Endothelial cell of umbilical vein (primary cell): ENCODE data around the gene CNKSR2. TPM values are rescaled to one million over a fixed set of nuclear protein-coding genes. Genes with fewer than 3 reads are reported as not detected.

ENCODE experiments used
- BruUV-seq: library from RNA; stranded (reverse); fragments of 400-500 nt; replicated peaks from 2 replicates; lab custom pipeline; 2021; lab: Mats Ljungman, UMichigan
- CTCF ChIA-PET: fragments of 300-600, 350-600 bp; sonication (Branson Sonifier 250); formaldehyde crosslinking; loops from one replicate; lab custom pipeline; 2021; ENCODE audit warnings: antibody characterized with exemption, inconsistent platforms; lab: Charles Lee
- POLR2A ChIA-PET: fragments of 300-600, 350-600 bp; sonication (Branson Sonifier 250); formaldehyde crosslinking; loops from one replicate; lab custom pipeline; 2021; ENCODE audit warnings: antibody characterized with exemption, inconsistent platforms; lab: Charles Lee
- DNase-seq: peaks from one replicate; pipeline ENCODE4 v3.0.0-alpha.2; 2011; ENCODE audit warnings: low read depth, low spot score
- FAIRE-seq: peaks from 2 replicates; lab custom pipeline; 2011; peaks lifted over from hg19 to GRCh38; lab: Jason Lieb, UNC
- H2AFZ ChIP-seq: 2 replicates; pipeline ENCODE4 v1.6.0; 2012; ENCODE audit warnings: low read depth, low read length, control low read depth, inconsistent platforms
- H3K27ac ChIP-seq: 2 replicates; pipeline ENCODE4 v1.5.1; 2011; ENCODE audit warnings: low read depth, mild to moderate bottlenecking, control low read depth, low read length, moderate library complexity; ENCODE audit not compliant: insufficient read depth
- H3K27me3 ChIP-seq, 2 experiments: 2 replicates each; pipeline versions ENCODE4 v1.6.0 to v1.6.1; 2011; ENCODE audit warnings: low read length in 2 of 2, mixed read lengths in 1 of 2; ENCODE audit not compliant: control insufficient read depth in 2 of 2, insufficient read depth in 2 of 2
- H3K36me3 ChIP-seq, 2 experiments: 2 replicates in 1 of 2; 3 replicates in 1 of 2; pipeline ENCODE4 v1.5.1; 2011; ENCODE audit warnings: low read length in 2 of 2, mild to moderate bottlenecking in 1 of 2, moderate library complexity in 1 of 2; ENCODE audit not compliant: control insufficient read depth in 2 of 2, insufficient read depth in 2 of 2; ENCODE audit errors: extremely low read depth in 1 of 2
- H3K4me1 ChIP-seq: 3 replicates; pipeline ENCODE4 v1.5.1; 2011; ENCODE audit warnings: mild to moderate bottlenecking, low read length; ENCODE audit not compliant: control insufficient read depth, insufficient read depth; ENCODE audit errors: extremely low read depth
- H3K4me2 ChIP-seq: 2 replicates; pipeline ENCODE4 v1.6.1; 2011; ENCODE audit warnings: low read length, control low read depth, mixed read lengths; ENCODE audit not compliant: insufficient read depth
- H3K4me3 ChIP-seq, 3 experiments: fragments of 200-600 bp in 1 of 3; sonication (generic), shearing (Covaris generic) in 1 of 3; replicated peaks in 1 of 3; 2 replicates each; pipeline ENCODE4 v1.5.1; 2011 to 2016; ENCODE audit warnings: control low read depth in 3 of 3, low read length in 3 of 3, mild to moderate bottlenecking in 2 of 3, inconsistent platforms in 1 of 3, low read depth in 1 of 3, moderate library complexity in 1 of 3; ENCODE audit not compliant: insufficient read depth in 1 of 3
- H3K79me2 ChIP-seq: 2 replicates; pipeline ENCODE4 v1.6.0; 2012; ENCODE audit warnings: low read length, inconsistent platforms; ENCODE audit not compliant: control insufficient read depth, insufficient read depth
- H3K9ac ChIP-seq: replicated peaks from 2 replicates; pipeline ENCODE3; 2011; ENCODE audit warnings: low read length, control low read depth; ENCODE audit not compliant: insufficient read depth; ENCODE audit errors: extremely low read depth
- H3K9me1 ChIP-seq: replicated peaks from 3 replicates; pipeline ENCODE4 v1.6.0; 2011; ENCODE audit warnings: mild to moderate bottlenecking, low read length; ENCODE audit not compliant: control insufficient read depth, insufficient read depth; ENCODE audit errors: extremely low read depth
- H3K9me3 ChIP-seq: replicated peaks from 2 replicates; pipeline ENCODE4 v1.5.1; 2012; ENCODE audit warnings: low read length, inconsistent platforms; ENCODE audit not compliant: control insufficient read depth, insufficient read depth
- H4K20me1 ChIP-seq: replicated peaks from 2 replicates; pipeline ENCODE3; 2011; ENCODE audit warnings: mild to moderate bottlenecking, low read length; ENCODE audit not compliant: control insufficient read depth, insufficient read depth; ENCODE audit errors: extremely low read depth
- EZH2 ChIP-seq: IDR thresholded peaks from 2 replicates; pipeline ENCODE4 v1.6.1; 2012; ENCODE audit warnings: borderline replicate concordance, low read depth, mild to moderate bottlenecking, moderate library complexity, low read length, inconsistent platforms; ENCODE audit not compliant: severe bottlenecking
- FOS ChIP-seq: IDR thresholded peaks from 2 replicates; pipeline ENCODE4 v1.6.1; 2011; ENCODE audit warnings: mild to moderate bottlenecking, low read length, moderate library complexity, borderline replicate concordance; ENCODE audit not compliant: insufficient read depth
- GATA2 ChIP-seq: IDR thresholded peaks from 2 replicates; pipeline ENCODE4 v1.7.0; 2011; ENCODE audit warnings: low read depth, mild to moderate bottlenecking, moderate library complexity, mixed read lengths, low read length; ENCODE audit not compliant: insufficient read length, insufficient read depth
- JUN ChIP-seq: IDR thresholded peaks from 2 replicates; pipeline ENCODE4 v1.6.1; 2011; ENCODE audit warnings: borderline replicate concordance, low read depth; ENCODE audit not compliant: insufficient read length, insufficient read depth
- MYC ChIP-seq: IDR thresholded peaks from one replicate; pipeline ENCODE4 v1.6.1; 2011; ENCODE audit warnings: mild to moderate bottlenecking, low read depth, low read length
- POLR2A ChIP-seq: IDR thresholded peaks from 2 replicates; pipeline ENCODE4 v1.6.1; 2012; ENCODE audit warnings: low read depth, mild to moderate bottlenecking, control low read depth, low read length
- POLR2AphosphoS5 ChIP-seq: IDR thresholded peaks from 2 replicates; pipeline ENCODE4 v1.6.1; 2012; ENCODE audit warnings: low read depth, mild to moderate bottlenecking, control low read depth, low read length, moderate library complexity; ENCODE audit not compliant: insufficient read depth
- dilution Hi-C: fragments of 300-500 bp; cut with MboI; formaldehyde crosslinking; loops from one replicate; pipeline ENCODE4 v1.15.0; 2019; ENCODE audit warnings: low sequenced_read_pairs; ENCODE audit not compliant: extremely low pct_ligation_motif_present
- intact Hi-C: fragments of 100-400 bp; cut with micrococcal nuclease; formaldehyde crosslinking; loops from one replicate; pipeline ENCODE4 v1.10.0; 2022
- polyA plus RNA-seq, 4 experiments: library from polyadenylated mRNA; depleted of rRNA in 3 of 4; stranded (reverse) in 3 of 4; unstranded in 1 of 4; fragments of >200 nt; gene quantifications; 2 replicates each; pipeline versions ENCODE4 v1.2.1 to v1.2.3, GENCODE V29; 2011 to 2012; ENCODE audit warnings: missing spikeins in 1 of 4
- total RNA-seq: library from RNA; stranded (reverse); gene quantifications from 2 replicates; pipeline ENCODE4 v1.2.3, GENCODE V29; 2021
- TF ChIP-seq, protein P1 (sequence below), 2 donors: IDR thresholded peaks; 1 replicate in 1 of 2; 2 replicates in 1 of 2; pipeline ENCODE4 v1.5.1; 2011; ENCODE audit warnings: low read length in 2 of 2, mild to moderate bottlenecking in 2 of 2, moderate library complexity in 2 of 2, control low read depth in 1 of 2, inconsistent platforms in 1 of 2, low read depth in 1 of 2; ENCODE audit not compliant: insufficient read depth in 1 of 2; ENCODE audit errors: extremely low read depth in 1 of 2
- TF ChIP-seq, protein P2 (sequence below): IDR thresholded peaks from 2 replicates; pipeline ENCODE4 v1.6.1; 2011; ENCODE audit not compliant: insufficient read depth, insufficient read length

Gene CNKSR2
- total and polyA plus RNA-seq, 2 donors (not counting 3 experiments of a cell fraction or from before 2014, with no cell fraction given): 0.13 TPM; not detected in 1

DNA sequence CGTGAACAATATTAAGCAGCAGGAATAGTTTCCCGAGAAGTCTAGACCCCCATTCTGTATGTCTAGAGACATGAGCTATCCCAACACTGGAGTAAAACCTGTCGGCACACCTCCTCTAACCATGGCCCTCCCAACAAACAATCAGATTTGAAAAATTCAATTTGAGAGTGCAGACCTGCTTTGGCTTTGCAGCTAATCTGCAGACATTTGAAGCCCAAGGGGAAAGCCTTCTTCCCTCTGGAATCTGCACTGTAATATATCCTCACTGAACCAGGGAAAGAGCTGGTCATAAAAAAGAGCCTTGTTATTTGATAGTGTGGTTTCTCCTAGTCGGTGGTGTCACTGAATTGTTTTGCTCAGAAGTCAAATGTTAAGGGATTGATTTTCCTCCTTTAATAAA, 328.5 kb downstream of the CNKSR2 start:
- Histone ChIP-seq H3K79me2 (no peaks in the 10 kb centered on the region), H3K9ac (no peak overlapping the region), H2AFZ (no peak overlapping the region), H3K27me3 (no peaks in the 10 kb centered on the region), H3K9me3 (no peaks in the 10 kb centered on the region), H3K4me1 (no peaks in the 10 kb centered on the region), H3K9me1 (no peaks in the 10 kb centered on the region), H3K4me2 (no peak overlapping the region), H3K27ac (no peak overlapping the region), H4K20me1 (no peaks in the 10 kb centered on the region), H3K36me3 (no peaks in the 10 kb centered on the region), H3K4me3 (no peak overlapping the region)
- no TSS peak for BruUV-seq
- dilution Hi-C loops (no loop called here), intact Hi-C loops (no loop called here)
- no peak for FAIRE-seq
- POLR2A ChIA-PET: no interaction called here
- DNase-seq: no peak
- TF ChIP-seq EZH2 (no peak), GATA2 (no peak), POLR2AphosphoS5 (no peak), POLR2A (no peak), FOS (no peak), MYC (no peak), JUN (no peak)
- TF ChIP-seq, protein P1, sequence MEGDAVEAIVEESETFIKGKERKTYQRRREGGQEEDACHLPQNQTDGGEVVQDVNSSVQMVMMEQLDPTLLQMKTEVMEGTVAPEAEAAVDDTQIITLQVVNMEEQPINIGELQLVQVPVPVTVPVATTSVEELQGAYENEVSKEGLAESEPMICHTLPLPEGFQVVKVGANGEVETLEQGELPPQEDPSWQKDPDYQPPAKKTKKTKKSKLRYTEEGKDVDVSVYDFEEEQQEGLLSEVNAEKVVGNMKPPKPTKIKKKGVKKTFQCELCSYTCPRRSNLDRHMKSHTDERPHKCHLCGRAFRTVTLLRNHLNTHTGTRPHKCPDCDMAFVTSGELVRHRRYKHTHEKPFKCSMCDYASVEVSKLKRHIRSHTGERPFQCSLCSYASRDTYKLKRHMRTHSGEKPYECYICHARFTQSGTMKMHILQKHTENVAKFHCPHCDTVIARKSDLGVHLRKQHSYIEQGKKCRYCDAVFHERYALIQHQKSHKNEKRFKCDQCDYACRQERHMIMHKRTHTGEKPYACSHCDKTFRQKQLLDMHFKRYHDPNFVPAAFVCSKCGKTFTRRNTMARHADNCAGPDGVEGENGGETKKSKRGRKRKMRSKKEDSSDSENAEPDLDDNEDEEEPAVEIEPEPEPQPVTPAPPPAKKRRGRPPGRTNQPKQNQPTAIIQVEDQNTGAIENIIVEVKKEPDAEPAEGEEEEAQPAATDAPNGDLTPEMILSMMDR (IDR thresholded peaks at IDR 0.05; ENCODE audit: extremely low read depth in 1 of 2, insufficient read depth in 1 of 2, low read depth in 1 of 2, low read length in 2 of 2): no peak
- TF ChIP-seq, protein P2, sequence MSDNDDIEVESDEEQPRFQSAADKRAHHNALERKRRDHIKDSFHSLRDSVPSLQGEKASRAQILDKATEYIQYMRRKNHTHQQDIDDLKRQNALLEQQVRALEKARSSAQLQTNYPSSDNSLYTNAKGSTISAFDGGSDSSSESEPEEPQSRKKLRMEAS: no peak
- CTCF ChIA-PET: interaction anchor here (1.1 kb wide), 1 partner anchor 222 kb away, joined by 3 read pairs; no protein-coding TSS in a partner anchor
